Esophagus (tissue), 2 donors: ENCODE results near the gene SLC12A4. TPM values are rescaled to one million over a fixed set of nuclear protein-coding genes. Genes with fewer than 3 reads are reported as not detected.
A peak's percentile ranks its signal among the peaks of the same experiment; 100 is the strongest.
"Not testable (repeated sequence)": the region's sequence is repeated elsewhere in the genome, so short reads cannot be mapped to it uniquely, and the experiment has no call there.

Source experiments
- H3K27ac ChIP-seq, 2 donors: one replicate each; pipeline ENCODE4 v1.5.1; 2013; ENCODE audit warnings: low read depth in 2 of 2, mild to moderate bottlenecking in 2 of 2, inconsistent platforms in 1 of 2, low read length in 1 of 2, moderate library complexity in 1 of 2
- H3K27me3 ChIP-seq, 2 donors: one replicate each; pipeline ENCODE4 v1.6.1; 2013; ENCODE audit warnings: low read length in 2 of 2, control low read depth in 1 of 2, mild to moderate bottlenecking in 1 of 2; ENCODE audit not compliant: insufficient read depth in 2 of 2, control insufficient read depth in 1 of 2
- H3K36me3 ChIP-seq, 2 donors: one replicate each; pipeline ENCODE4 v1.6.1; 2013; ENCODE audit warnings: low read length in 1 of 2; ENCODE audit not compliant: control insufficient read depth in 2 of 2, insufficient read depth in 2 of 2
- H3K4me1 ChIP-seq, 2 donors: one replicate each; pipeline ENCODE4 v1.6.1; 2013; ENCODE audit warnings: low read length in 1 of 2; ENCODE audit not compliant: control insufficient read depth in 2 of 2, insufficient read depth in 2 of 2
- H3K4me3 ChIP-seq, 2 donors: one replicate each; pipeline ENCODE4 v1.5.1; 2013; ENCODE audit warnings: low read length in 2 of 2, mild to moderate bottlenecking in 2 of 2, low read depth in 1 of 2, moderate library complexity in 1 of 2
- H3K9me3 ChIP-seq, 2 donors: one replicate each; pipeline ENCODE4 v1.6.1; 2013; ENCODE audit warnings: mild to moderate bottlenecking in 2 of 2, low read depth in 1 of 2, low read length in 1 of 2, moderate library complexity in 1 of 2; ENCODE audit not compliant: control insufficient read depth in 2 of 2, insufficient read depth in 1 of 2
- whole genome bisulfite sequencing, 2 donors: extraction: QIAGEN DNeasy Blood & Tissue Kit; methylation state at CpG; one replicate each; pipeline ENCODE4 v1.1.7; 2013; 5-methylcytosine and 5-hydroxymethylcytosine counted together
- polyA plus RNA-seq, 2 donors: library from polyadenylated mRNA; stranded (reverse); fragments of 200-250 nt; gene quantifications; one replicate each; pipeline ENCODE4 v1.2.3, GENCODE V29; 2013
- donor health status: healthy with polysubstance abuse.
- donor health status: Bipolar disorder and iron deficiency.

The SLC12A4 gene
- polyA plus RNA-seq, 2 donors: 9.1 to 17.4 TPM

DNA sequence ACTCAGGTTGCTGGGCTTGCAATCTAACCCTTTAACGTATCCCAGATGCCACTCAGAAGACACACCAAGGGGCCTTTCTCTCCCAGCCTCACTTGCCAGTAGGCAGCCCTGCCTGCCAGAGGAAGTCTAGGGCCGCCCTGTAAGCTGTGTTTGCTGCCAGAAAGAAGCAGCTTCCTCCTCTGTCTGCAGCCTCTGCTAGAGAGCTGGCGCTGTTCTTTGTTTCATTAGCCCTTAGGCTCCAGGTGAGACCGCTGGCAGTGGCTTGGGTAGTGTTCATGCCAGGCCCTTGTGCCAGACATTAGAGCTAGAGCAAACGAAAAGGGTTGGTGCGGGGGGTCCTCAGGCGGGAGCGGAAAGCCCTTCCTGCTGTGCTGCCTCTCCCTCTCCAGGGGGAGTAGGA is 45.7 kb downstream of the SLC12A4 start:
- H3K36me3 ChIP-seq: peaks cover 3 to 24% of the 10 kb centered on the region in 2 donors
- H3K4me3 ChIP-seq: no peak overlapping the region
- no peaks in the 10 kb centered on the region for H3K9me3 ChIP-seq
- WGBS, 2 donors: 55 to 56% methylated on average over 8 of the region's 8 CpGs
- no peaks in the 10 kb centered on the region for H3K27me3 ChIP-seq
- peak overlapping the region in 1 of 2 donors; percentile 55 for H3K27ac ChIP-seq
- peaks cover 0 to 12% of the 10 kb centered on the region in 2 donors for H3K4me1 ChIP-seq

DNA sequence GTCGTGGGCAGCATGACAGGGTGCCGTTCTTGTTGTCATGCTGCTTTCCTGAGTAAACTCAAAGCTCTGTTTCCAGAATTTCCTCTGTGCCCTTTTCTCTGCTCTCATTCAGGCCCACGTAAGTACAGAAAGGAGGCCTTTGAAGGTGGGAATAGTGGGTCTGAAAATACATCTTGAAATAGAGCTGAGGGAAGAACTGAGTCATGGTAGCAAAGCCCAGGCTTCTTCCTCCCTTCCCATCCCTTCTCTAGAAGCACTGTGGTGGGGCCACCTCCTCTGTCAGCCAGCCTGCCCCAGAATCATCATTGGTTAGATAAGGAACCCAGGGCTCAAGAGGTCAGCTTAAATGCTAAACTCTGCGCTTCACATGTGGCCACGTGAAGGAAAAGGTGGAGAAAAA is 46.2 kb downstream of the SLC12A4 start:
- 61 to 67% methylated on average over 5 of the region's 5 CpGs for WGBS, 2 donors
- peaks cover 2 to 16% of the 10 kb centered on the region in 2 donors for H3K4me1 ChIP-seq
- H3K9me3 ChIP-seq: no peaks in the 10 kb centered on the region
- no peaks in the 10 kb centered on the region for H3K27me3 ChIP-seq
- no peak overlapping the region for H3K27ac ChIP-seq
- H3K36me3 ChIP-seq: peaks cover 0 to 20% of the 10 kb centered on the region in 2 donors
- H3K4me3 ChIP-seq: no peak overlapping the region

DNA sequence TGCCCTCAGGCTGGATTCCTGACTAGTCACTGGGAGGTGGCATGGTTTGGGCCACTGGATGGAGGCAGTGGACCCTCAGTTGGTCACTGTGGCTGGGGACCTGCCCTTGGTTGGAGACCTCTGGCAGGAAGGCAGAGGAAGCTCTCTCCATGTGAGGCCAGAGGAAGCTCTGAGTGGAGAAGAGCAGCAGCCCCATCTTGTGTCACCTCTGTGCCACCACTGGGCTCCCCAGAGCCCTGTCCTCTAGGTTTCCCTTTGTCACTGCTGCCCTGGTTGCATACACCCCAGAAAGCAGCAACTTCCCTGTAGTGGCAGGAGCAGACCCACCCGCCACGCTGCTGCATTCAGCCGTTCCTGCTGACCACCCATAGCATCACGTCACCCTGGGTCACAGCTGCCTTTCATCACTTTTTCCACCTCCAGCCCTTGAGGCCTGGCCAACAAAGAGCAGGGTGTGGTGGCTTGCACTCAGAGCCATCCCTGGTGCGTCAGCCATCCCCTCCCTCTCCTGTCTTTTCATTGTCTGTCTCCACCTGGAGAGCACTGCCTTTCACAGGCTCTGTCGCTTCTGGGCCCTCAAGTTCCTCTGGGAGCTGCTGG is 48.7 kb downstream of the SLC12A4 start:
- 64 to 73% methylated on average over 6 of the region's 6 CpGs for WGBS, 2 donors
- H3K4me3 ChIP-seq: no peak overlapping the region
- H3K27ac ChIP-seq: peak overlapping the region in 1 of 2 donors; percentile 6
- no peaks in the 10 kb centered on the region for H3K27me3 ChIP-seq
- H3K4me1 ChIP-seq: peaks cover 2 to 21% of the 10 kb centered on the region in 2 donors
- peaks cover 0 to 24% of the 10 kb centered on the region in 2 donors for H3K36me3 ChIP-seq
- H3K9me3 ChIP-seq: no peaks in the 10 kb centered on the region

GRCh38 chr16:67917852-67918236 is 50.6 kb downstream of the SLC12A4 start:
- peaks cover 0 to 21% of the 10 kb centered on the region in 2 donors for H3K36me3 ChIP-seq
- H3K27me3 ChIP-seq: no peaks in the 10 kb centered on the region
- no peak overlapping the region for H3K4me3 ChIP-seq
- 69 to 73% methylated on average over 4 of the region's 4 CpGs for WGBS, 2 donors
- H3K27ac ChIP-seq: no peak overlapping the region
- H3K9me3 ChIP-seq: no peaks in the 10 kb centered on the region
- H3K4me1 ChIP-seq: peaks cover 2 to 15% of the 10 kb centered on the region in 2 donors

- Histone ChIP-seq H3K4me3 (no peak overlapping the region), H3K27me3 (no peaks in the 10 kb centered on the region), H3K9me3 (no peaks in the 10 kb centered on the region), H3K36me3 (peaks cover 0 to 21% of the 10 kb centered on the region in 2 donors), H3K27ac (peak overlapping the region in 1 of 2 donors; percentile 53), H3K4me1 (peaks cover 2 to 14% of the 10 kb centered on the region in 2 donors)
- 53 to 57% methylated on average over 6 of the region's 6 CpGs for WGBS, 2 donors
These were observed 51.1 kb downstream of the SLC12A4 start for GRCh38 chr16:67917140-67917851.

DNA sequence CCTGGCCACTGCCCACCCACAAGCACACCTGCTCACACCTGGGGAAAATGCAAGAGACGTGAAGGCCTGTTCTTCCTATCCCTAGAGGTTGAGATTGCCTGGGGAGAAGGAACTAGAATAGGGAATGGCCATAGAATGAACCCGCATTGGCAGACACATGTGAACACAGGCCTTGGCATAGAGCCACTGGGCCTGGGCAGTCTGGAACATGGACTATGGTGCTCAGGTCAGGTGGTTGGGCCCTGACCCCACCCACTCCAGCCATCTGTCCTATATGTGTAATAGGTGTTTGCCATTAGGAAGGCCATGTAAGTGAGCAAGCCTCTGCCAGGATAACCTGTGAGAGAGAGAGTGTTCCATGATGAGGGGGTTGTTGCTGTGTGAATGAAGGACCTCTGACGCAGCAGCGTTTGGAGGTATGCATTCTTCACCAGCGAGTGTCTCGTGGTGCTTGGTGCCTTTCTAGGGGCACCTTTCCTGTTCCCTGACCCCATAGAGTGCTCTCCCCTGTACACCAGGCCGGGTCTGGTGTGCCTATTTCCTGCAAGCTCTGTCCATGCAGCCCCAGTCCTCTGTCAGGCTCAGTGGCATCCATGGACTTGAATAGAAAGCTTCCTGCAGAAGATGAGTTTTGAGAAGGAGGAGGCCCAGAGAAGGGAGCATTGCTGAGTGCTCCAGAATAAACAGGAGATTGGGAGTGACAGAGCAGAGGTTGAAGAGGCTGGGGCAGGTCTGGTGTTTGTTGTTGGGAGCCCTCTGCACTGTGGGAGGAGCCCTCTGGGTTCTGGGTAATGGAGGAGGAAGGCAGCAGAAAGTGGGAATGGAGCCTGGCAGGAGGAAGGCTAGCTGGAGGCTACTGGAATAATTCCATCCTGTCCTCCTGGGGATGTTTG is 52.4 kb downstream of the SLC12A4 start:
- WGBS, 2 donors: 82 to 83% methylated on average over 7 of the region's 7 CpGs

DNA sequence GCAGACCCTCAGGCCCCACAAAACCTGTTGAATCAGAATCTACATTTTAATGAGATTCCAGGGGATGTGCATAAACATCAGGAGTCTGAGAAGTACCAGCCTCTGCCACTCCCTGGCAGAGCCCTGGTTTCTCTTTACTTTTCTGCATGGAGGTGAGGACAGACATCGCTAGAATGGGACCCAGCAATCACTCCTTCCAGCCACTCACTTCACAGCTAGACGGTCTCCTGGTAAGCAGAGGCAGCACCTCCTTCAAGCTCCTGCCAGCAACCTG is 53.0 kb downstream of the SLC12A4 start:
- Histone ChIP-seq H3K36me3 (peaks cover 4 to 25% of the 10 kb centered on the region in 2 donors), H3K4me1 (peaks cover 2 to 14% of the 10 kb centered on the region in 2 donors)
- not testable (repeated sequence) for H3K27me3 ChIP-seq, H3K9me3 ChIP-seq, H3K4me3 ChIP-seq, H3K27ac ChIP-seq
- WGBS, 2 donors: 83 to 86% methylated on average over 1 to 2 of the region's 2 CpGs

More for the DNA sequence above, 52.4 kb downstream of the SLC12A4 start:
- Histone ChIP-seq H3K4me3 (no peak overlapping the region), H3K4me1 (peaks cover 2 to 14% of the 10 kb centered on the region in 2 donors), H3K27ac (no peak overlapping the region), H3K36me3 (peaks cover 1 to 27% of the 10 kb centered on the region in 2 donors), H3K27me3 (no peaks in the 10 kb centered on the region), H3K9me3 (no peaks in the 10 kb centered on the region)

DNA sequence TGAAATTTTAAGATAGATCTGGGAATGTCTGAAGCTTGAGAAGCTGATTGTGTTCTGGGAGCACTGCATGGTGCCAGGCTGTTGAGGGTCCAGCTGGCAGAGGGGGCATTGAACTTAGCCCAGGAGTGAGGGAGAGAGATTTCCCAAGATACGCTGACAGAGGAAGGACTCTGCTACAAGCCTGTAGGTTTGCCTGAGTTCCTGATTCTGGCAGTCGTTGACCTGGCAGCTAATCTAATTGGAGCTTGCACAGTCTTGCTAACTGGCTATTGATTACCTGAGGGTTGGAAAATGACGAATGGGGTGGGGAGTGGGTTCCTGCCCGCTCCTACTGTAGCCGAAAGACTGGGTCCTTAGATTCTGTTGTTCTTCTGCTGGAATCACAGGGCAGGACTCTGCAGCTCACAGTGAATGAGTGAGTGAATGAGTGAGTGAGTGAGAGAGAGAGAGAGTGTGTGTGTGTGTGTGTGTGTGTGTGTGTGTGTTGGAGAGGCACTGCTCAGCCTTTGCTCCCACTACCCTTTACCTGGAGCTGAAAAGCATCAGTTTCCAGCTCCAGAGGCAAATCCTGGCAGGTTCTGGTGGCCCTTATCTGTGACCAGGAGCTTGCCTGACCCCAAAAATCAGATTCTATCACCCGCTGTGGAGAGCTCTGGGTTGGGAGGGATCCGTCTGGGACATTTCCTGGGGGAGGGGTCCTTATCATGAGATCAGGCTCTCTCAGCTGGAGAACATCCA is 53.5 kb downstream of the SLC12A4 start:
- no peak overlapping the region for H3K27ac ChIP-seq
- H3K27me3 ChIP-seq: no peaks in the 10 kb centered on the region
- H3K9me3 ChIP-seq: no peaks in the 10 kb centered on the region
- peaks cover 4 to 14% of the 10 kb centered on the region in 2 donors for H3K4me1 ChIP-seq
- H3K36me3 ChIP-seq: peaks cover 4 to 27% of the 10 kb centered on the region in 2 donors
- WGBS, 2 donors: 69 to 72% methylated on average over 7 of the region's 7 CpGs
- H3K4me3 ChIP-seq: no peak overlapping the region

- H3K27me3 ChIP-seq: no peaks in the 10 kb centered on the region
- H3K27ac ChIP-seq: no peak overlapping the region
- H3K36me3 ChIP-seq: peaks cover 7 to 22% of the 10 kb centered on the region in 2 donors
- WGBS, 2 donors: 43 to 44% methylated on average over 2 of the region's 2 CpGs
- H3K4me1 ChIP-seq: peaks cover 0 to 2% of the 10 kb centered on the region in 2 donors
- H3K9me3 ChIP-seq: no peaks in the 10 kb centered on the region
- H3K4me3 ChIP-seq: no peak overlapping the region
These were observed 58.3 kb downstream of the SLC12A4 start for GRCh38 chr16:67910158-67910557.
